ENCODE data around the gene EPS8L1. TPM values are rescaled to one million over a fixed set of nuclear protein-coding genes. Genes with fewer than 3 reads are reported as not detected.
"Not testable (repeated sequence)": the region's sequence is repeated elsewhere in the genome, so short reads cannot be mapped to it uniquely, and the experiment has no call there.

The EPS8L1 gene
- polyA plus RNA-seq, 1 donor (not counting 4 experiments of a cell fraction or from before 2014, with no cell fraction given): 26.0 TPM

GRCh38 chr19:55062735-55063491, 12.8 kb upstream of the EPS8L1 start, which contains the start of gene RDH13:
Gene RDH13 (minus strand): TSS chr19:55063148. CDS start chr19:55063032, 116 bp downstream.
- H3K4me3 ChIP-seq (ENCODE audit: control insufficient read depth in 2 of 3, extremely low read depth in 1 of 3, insufficient read depth in 2 of 3, low read depth in 1 of 3, low read length in 3 of 3): peak within 1 kb of the TSS; percentile 77 to 92 (median 84)
- dilution Hi-C loops (cut with MboI; ENCODE audit: extremely low pct_ligation_motif_present, low sequenced_read_pairs): no loop called here
- peak; percentile 76 for DNase-seq (ENCODE audit: low read depth, low spot score)
- peaks cover 5% of the 10 kb centered on the region for H3K4me1 ChIP-seq (ENCODE audit: control insufficient read depth, extremely low read depth, insufficient read depth, low read length)
- H3K27ac ChIP-seq (ENCODE audit: control insufficient read depth, insufficient read depth, low read length): peak within 1 kb of the TSS; percentile 52
- no peaks in the 10 kb centered on the region for H3K9me3 ChIP-seq (ENCODE audit: control insufficient read depth, low read depth, low read length)
- peak within 1 kb of the TSS; percentile 70 for H2AFZ ChIP-seq (ENCODE audit: control insufficient read depth, low read length)
- H3K27me3 ChIP-seq (ENCODE audit: control insufficient read depth, extremely low read depth, insufficient read depth, low read length): peaks cover 14% of the 10 kb centered on the region
- peaks cover 14% of the 10 kb centered on the region for H3K79me2 ChIP-seq (ENCODE audit: control insufficient read depth, insufficient read depth, low read length)
- H4K20me1 ChIP-seq (ENCODE audit: control insufficient read depth, extremely low read depth, insufficient read depth, low read length): no peaks in the 10 kb centered on the region
- H3K4me2 ChIP-seq (ENCODE audit: control insufficient read depth, extremely low read depth, insufficient read depth, low read depth, low read length): peak within 1 kb of the TSS; percentile 84
- no peak for TF ChIP-seq CTCF (optimal IDR thresholded peaks at IDR 0.05 in 1 of 3, IDR thresholded peaks at IDR 0.05 in 1 of 3, conservative IDR thresholded peaks at IDR 0.05 in 1 of 3; ENCODE audit: extremely low read depth in 1 of 3, insufficient read depth in 2 of 3, low read length in 3 of 3)
- TF ChIP-seq EZH2 (IDR thresholded peaks at IDR 0.05; ENCODE audit: low read length): no peak
- no peaks in the 10 kb centered on the region for H3K9me1 ChIP-seq (ENCODE audit: control insufficient read depth, extremely low read depth, insufficient read depth, low read length)
- FAIRE-seq: peak; percentile 5
- H3K9ac ChIP-seq (ENCODE audit: control insufficient read depth, extremely low read depth, insufficient read depth, low read length): peak within 1 kb of the TSS; percentile 80
- H3K36me3 ChIP-seq (ENCODE audit: control insufficient read depth in 2 of 2, extremely low read depth in 1 of 2, insufficient read depth in 2 of 2, low read length in 2 of 2): peaks cover under 1 to 5% of the 10 kb centered on the region in 2 experiments

GRCh38 chr19:55063492-55063843, 12.2 kb upstream of the EPS8L1 start:
- no peak for TF ChIP-seq CTCF (optimal IDR thresholded peaks at IDR 0.05 in 1 of 3, IDR thresholded peaks at IDR 0.05 in 1 of 3, conservative IDR thresholded peaks at IDR 0.05 in 1 of 3; ENCODE audit: extremely low read depth in 1 of 3, insufficient read depth in 2 of 3, low read length in 3 of 3)
- TF ChIP-seq EZH2 (IDR thresholded peaks at IDR 0.05; ENCODE audit: low read length): no peak
- no peaks in the 10 kb centered on the region for H3K9me3 ChIP-seq (ENCODE audit: control insufficient read depth, low read depth, low read length)
- peak overlapping the region; percentile 41 for H3K4me2 ChIP-seq (ENCODE audit: control insufficient read depth, extremely low read depth, insufficient read depth, low read depth, low read length)
- FAIRE-seq (no peak), DNase-seq (ENCODE audit: low read depth, low spot score) (no peak)
- no peak overlapping the region for H2AFZ ChIP-seq (ENCODE audit: control insufficient read depth, low read length)
- H3K9ac ChIP-seq (ENCODE audit: control insufficient read depth, extremely low read depth, insufficient read depth, low read length): no peak overlapping the region
- peaks cover 5% of the 10 kb centered on the region for H3K4me1 ChIP-seq (ENCODE audit: control insufficient read depth, extremely low read depth, insufficient read depth, low read length)
- peaks cover 18% of the 10 kb centered on the region for H3K27me3 ChIP-seq (ENCODE audit: control insufficient read depth, extremely low read depth, insufficient read depth, low read length)
- H3K4me3 ChIP-seq (ENCODE audit: control insufficient read depth in 2 of 3, extremely low read depth in 1 of 3, insufficient read depth in 2 of 3, low read depth in 1 of 3, low read length in 3 of 3): peak overlapping the region in 1 of 3 experiments; percentile 59
- no peaks in the 10 kb centered on the region for H3K9me1 ChIP-seq (ENCODE audit: control insufficient read depth, extremely low read depth, insufficient read depth, low read length)
- H3K79me2 ChIP-seq (ENCODE audit: control insufficient read depth, insufficient read depth, low read length): peaks cover 14% of the 10 kb centered on the region
- dilution Hi-C loops (cut with MboI; ENCODE audit: extremely low pct_ligation_motif_present, low sequenced_read_pairs): no loop called here
- no peaks in the 10 kb centered on the region for H4K20me1 ChIP-seq (ENCODE audit: control insufficient read depth, extremely low read depth, insufficient read depth, low read length)
- no peak overlapping the region for H3K27ac ChIP-seq (ENCODE audit: control insufficient read depth, insufficient read depth, low read length)
- peaks cover 0 to 5% of the 10 kb centered on the region in 2 experiments for H3K36me3 ChIP-seq (ENCODE audit: control insufficient read depth in 2 of 2, extremely low read depth in 1 of 2, insufficient read depth in 2 of 2, low read length in 2 of 2)

DNA sequence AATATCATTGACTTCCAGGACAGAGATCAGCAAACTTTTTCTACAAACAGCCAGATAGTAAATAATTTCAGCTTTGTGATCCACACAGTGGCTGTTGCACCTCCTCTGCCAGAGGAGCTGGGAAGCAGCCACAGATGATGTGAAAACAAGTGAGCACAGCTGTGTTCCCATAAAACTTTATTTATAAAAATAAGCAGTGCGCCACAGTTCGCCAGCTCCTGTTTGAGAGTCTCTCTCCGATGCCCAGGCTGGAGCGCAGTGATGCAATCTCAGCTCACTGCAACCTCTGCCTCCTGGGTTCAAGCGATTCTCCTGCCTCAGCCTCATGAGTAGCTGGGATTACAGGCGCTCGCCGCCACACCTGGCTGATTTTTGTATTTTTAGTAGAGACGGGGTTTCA, 10.2 kb upstream of the EPS8L1 start:
- H2AFZ ChIP-seq (ENCODE audit: control insufficient read depth, low read length); H3K27ac ChIP-seq (ENCODE audit: control insufficient read depth, insufficient read depth, low read length); DNase-seq (ENCODE audit: low read depth, low spot score); H4K20me1 ChIP-seq (ENCODE audit: control insufficient read depth, extremely low read depth, insufficient read depth, low read length); H3K9me1 ChIP-seq (ENCODE audit: control insufficient read depth, extremely low read depth, insufficient read depth, low read length); H3K36me3 ChIP-seq (ENCODE audit: control insufficient read depth in 2 of 2, extremely low read depth in 1 of 2, insufficient read depth in 2 of 2, low read length in 2 of 2); FAIRE-seq; H3K9ac ChIP-seq (ENCODE audit: control insufficient read depth, extremely low read depth, insufficient read depth, low read length); H3K9me3 ChIP-seq (ENCODE audit: control insufficient read depth, low read depth, low read length); H3K4me2 ChIP-seq (ENCODE audit: control insufficient read depth, extremely low read depth, insufficient read depth, low read depth, low read length); dilution Hi-C loops (cut with MboI; ENCODE audit: extremely low pct_ligation_motif_present, low sequenced_read_pairs); H3K4me3 ChIP-seq (ENCODE audit: control insufficient read depth in 2 of 3, extremely low read depth in 1 of 3, insufficient read depth in 2 of 3, low read depth in 1 of 3, low read length in 3 of 3): not testable (repeated sequence)
- peaks cover 25% of the 10 kb centered on the region for H3K27me3 ChIP-seq (ENCODE audit: control insufficient read depth, extremely low read depth, insufficient read depth, low read length)
- peaks cover 12% of the 10 kb centered on the region for H3K79me2 ChIP-seq (ENCODE audit: control insufficient read depth, insufficient read depth, low read length)
- H3K4me1 ChIP-seq (ENCODE audit: control insufficient read depth, extremely low read depth, insufficient read depth, low read length): peaks cover 14% of the 10 kb centered on the region

Data from keratinocyte (primary cell).